A204.1 (cell line): Measurements from ENCODE around the gene CTIF.

ENCODE experiments used
- FAIRE-seq: peaks from 2 replicates; lab custom pipeline; 2012; peaks lifted over from hg19 to GRCh38; lab: Jason Lieb, UNC

Gene CTIF

GRCh38 chr18:48602759-48603390 lies 64.0 kb downstream of the CTIF start:
- FAIRE-seq, result no peak

DNA sequence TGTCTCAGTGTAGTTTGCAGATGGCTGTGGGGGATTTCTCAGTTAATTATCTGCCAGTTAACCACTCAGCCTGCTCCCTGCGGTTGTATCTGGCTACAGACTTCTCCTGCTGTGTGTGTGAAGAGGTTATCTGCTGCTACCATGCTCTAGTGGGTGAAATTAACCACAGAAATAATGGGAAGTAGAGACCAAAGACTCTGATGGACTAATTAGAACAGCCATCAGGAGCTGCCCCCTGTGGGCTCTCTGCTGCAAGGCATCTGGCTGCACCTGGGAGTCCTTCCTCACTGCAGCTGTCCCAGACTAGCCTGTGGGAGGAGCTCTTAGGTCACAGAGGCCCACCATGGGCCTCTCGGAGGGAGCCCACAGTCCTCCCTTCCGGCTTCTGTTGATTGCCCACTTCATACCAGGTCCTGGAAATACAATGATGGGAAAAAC lies 66.6 kb downstream of the CTIF start:
- FAIRE-seq, result no peak

GRCh38 chr18:48607056-48607984 lies 68.5 kb downstream of the CTIF start:
- FAIRE-seq, result no peak

DNA sequence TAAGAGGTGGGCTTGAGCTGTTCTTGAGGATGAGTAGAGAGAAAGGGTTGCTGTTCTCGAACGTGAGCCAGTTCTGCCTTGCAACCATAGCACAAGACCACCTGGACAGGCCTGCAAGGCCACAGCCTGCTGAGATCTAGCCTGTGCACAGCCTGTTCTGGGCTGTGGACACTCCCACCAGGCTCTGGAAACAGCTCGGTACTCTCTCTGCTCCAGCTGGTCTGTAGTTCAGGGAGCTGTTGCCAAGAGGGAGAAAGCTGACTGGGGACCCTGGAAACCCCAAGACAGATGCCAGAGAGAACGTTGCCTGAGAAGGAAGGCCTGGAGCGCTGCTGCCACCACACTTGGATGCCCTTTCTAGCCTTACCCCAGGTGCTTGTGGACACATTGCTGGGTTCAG lies 69.8 kb downstream of the CTIF start:
- no peak for FAIRE-seq

DNA sequence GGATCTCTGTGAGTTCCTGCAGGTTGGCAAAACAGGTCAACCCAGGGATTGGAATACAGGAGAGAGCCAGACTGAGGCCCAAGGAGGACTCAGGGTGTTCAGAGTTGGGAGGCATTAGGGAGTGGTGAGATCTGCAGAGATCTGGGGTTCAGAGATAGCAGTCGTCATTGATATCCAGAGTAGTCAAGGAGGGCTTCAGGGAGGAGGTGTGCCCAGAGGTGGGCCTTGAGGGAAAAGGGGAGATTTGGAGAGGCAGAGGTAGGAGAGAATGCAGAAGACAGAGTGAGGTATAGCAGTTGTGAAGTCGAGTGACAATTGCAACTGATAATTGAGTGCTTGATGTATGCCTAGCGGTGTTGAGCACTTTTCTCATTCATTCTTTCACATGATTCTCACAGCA lies 70.3 kb downstream of the CTIF start:
- no peak for FAIRE-seq

DNA sequence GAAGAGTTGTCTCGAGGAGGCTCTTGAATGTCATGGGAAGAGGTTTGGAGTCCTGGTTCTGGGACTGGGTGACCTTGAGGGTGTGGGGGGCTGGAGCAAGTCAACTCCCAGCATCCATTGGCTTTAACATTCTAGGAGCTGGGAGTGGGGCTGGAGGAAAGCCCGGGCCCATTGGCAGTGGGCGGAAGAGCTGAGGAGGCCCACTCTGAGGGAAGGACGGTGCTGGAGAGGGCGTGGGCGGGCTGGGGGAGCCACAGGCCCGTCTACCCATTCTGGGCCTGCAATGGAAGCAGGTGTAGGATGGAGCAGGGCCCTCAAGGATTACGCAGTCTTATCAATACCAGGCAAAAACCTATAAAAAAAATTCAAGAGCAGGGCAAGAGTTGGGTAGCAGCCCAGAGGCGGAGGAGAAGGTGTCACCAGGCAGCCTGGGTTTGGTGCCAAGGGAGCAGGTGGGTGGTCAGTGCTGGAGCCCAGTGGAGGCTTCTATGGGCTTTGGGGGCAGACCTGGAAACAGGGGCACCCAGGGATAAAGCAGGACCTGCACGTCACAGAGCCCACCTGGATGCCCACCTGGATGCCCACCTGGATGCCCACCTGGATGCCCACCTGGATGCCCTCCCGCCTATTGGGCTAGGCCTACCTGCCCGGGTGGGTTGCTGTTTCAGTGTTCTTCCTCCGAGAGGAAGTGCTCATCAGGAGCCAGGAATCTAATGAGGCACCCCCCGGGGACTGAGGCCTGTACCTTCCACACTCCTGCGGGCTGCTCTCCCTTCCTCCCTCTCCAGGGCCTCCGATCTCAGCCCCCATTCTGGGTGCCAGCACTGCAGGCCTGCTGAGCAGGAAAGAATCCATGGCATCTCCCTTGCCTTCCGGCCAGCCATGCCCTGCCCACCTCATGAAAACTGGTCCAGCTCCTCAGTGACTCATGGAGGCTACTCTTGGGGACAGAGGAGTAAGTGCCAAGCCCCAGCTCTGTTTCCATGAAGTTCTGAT lies 71.3 kb downstream of the CTIF start:
- no peak for FAIRE-seq

GRCh38 chr18:48611203-48611602 lies 72.4 kb downstream of the CTIF start:
- FAIRE-seq, result no peak

DNA sequence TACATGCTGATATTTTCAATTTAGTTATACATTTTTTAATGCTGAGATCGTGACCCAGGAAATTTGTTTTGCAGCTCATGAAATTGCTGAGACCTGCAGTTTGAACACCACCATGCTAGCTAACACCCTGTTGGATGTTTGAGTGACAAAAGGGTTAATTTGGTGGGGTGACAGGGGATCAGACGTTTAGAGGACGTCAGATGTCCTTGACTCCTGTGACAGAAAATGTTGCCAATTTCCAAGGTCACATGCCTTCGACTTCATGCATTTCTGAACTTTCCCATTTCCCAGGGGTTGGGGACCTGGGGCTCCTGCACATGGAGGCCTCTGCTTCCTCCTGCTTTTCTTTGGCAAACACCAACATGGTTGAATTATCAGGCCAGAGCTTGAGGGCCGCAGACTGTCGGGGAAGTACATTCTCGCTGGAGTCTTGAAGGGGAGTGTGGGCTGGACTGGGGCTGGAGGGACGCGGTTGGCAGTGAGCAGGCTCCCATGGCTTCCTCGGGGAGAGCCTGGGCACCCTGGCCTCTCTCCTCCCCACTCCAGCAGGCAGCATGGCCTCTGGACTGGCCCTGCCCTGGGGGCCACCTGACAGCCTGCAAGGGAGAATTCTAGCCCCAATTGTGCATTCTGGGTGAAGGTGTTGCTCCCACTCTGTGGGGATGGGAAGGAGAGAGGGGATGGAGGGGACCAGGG lies 73.1 kb downstream of the CTIF start:
- FAIRE-seq, result no peak

DNA sequence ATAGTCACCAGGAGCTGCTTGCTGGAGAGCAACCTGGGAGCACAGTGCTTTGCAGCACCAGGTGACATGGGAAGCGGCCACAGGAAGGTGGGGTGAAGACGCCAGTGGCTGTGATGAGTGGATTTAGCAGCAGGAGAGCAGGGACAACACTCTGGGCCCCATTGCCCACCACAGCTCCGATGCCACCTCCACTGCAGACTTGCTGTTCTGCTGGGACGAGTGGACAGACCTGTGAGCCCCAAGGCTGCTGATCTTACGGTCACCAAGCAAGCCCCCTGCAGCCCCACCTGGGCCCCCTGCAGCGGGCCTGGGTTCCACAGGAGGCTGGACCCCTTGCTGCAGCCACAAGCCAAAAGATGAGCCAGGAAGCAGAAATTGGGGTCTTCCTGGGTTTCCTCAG lies 73.7 kb downstream of the CTIF start:
- no peak for FAIRE-seq

GRCh38 chr18:48612917-48613316 lies 74.1 kb downstream of the CTIF start:
- FAIRE-seq, result no peak

- FAIRE-seq, result no peak
Measured at GRCh38 chr18:48613589-48614404, 75.0 kb downstream of the CTIF start.

GRCh38 chr18:48615566-48616401 lies 77.0 kb downstream of the CTIF start:
- no peak for FAIRE-seq

DNA sequence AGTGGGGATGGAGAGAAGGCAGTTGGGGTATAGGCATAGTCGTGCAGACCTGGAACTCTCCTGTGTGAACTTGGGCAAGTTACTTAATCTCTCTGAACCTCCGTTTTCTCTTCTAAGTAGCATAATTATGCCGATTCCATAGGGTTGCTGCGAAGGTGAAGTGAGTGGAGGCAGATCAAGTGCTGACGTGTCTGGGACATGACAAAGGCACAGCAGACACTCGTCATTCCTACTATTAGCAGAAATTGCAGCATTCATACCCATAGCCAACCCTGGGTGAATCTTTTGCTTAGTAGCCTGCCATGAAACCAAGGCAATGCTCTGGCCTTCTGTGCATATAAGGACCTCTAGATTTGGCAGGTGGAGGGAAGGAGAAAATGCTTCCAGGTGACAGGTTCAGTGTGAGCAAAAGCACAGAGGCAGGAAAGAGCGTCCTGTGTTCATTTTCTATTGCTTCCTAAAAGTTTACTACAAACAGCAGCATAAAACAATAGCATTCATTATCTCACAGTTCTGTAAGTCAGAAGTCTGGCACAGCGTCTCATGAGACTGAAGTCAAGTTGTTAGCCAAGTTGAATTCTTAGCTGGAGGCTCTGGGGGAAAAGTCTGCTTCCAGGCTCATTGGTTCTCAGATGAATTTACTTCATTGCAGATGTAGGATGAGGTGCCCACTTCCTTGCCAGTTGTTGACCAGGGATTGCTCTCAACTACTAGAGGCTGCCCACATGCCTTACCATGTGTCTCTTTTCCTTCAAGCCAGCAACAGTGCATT lies 77.8 kb downstream of the CTIF start:
- no peak for FAIRE-seq

GRCh38 chr18:48617844-48618497 lies 79.1 kb downstream of the CTIF start:
- FAIRE-seq, result no peak

DNA sequence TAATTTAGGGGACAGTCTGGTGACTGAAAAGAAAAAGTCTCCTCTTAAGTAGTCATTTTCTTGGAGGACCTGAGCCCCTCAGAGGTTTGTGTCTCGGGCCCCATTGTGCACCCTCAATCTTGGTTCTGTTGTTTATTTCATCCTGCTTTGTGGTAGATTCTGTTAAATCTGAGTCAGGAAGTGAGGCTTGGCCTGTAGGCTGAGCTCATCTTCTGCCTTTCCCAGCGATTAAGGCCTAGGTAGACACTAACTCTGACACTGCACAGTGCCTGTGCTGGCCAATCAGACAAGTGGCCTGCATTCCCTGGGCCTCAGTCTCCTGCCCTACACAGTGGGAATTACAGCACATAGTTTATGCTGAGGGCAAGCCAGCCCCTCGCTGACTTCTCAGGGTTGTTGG lies 80.2 kb downstream of the CTIF start:
- no peak for FAIRE-seq

DNA sequence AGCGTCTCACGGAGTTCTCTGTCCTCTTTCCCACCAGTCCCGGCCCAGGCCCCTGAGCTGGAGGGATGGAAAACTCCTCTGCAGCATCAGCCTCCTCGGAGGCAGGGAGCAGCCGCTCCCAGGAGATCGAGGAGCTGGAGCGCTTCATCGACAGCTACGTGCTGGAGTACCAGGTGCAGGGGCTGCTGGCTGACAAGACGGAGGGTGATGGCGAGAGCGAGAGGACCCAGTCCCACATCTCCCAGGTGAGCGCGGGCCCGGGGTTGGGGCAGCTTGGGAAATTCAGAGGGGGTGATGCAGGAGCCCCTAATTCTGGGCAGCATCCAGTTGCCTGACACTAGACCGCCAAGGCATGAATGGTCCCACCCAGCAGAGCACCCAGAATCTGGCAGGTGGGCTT lies 80.7 kb downstream of the CTIF start:
- FAIRE-seq, result no peak

GRCh38 chr18:48620071-48620470 lies 81.2 kb downstream of the CTIF start:
- FAIRE-seq, result no peak

- no peak for FAIRE-seq
Measured at GRCh38 chr18:48621240-48621639, 82.4 kb downstream of the CTIF start.
